NB4 (cell line): ENCODE measurements around the gene NREP.

Experiments
- MYC ChIP-seq: IDR thresholded peaks from 2 replicates; pipeline ENCODE4 v1.6.1; 2011; ENCODE audit warnings: low read depth, low read length
- POLR2A ChIP-seq: IDR thresholded peaks from 2 replicates; pipeline ENCODE4 v1.6.1; 2011; ENCODE audit warnings: mild to moderate bottlenecking; ENCODE audit not compliant: insufficient read length; ENCODE audit errors: extremely low read depth
- TF ChIP-seq, protein P1 (sequence below): IDR thresholded peaks from one replicate; pipeline ENCODE4 v1.5.1; 2012; ENCODE audit warnings: low read depth, low read length
- TF ChIP-seq, protein P2 (sequence below): IDR thresholded peaks from 2 replicates; pipeline ENCODE4 v1.6.1; 2011; ENCODE audit warnings: low read depth, low read length

DNA sequence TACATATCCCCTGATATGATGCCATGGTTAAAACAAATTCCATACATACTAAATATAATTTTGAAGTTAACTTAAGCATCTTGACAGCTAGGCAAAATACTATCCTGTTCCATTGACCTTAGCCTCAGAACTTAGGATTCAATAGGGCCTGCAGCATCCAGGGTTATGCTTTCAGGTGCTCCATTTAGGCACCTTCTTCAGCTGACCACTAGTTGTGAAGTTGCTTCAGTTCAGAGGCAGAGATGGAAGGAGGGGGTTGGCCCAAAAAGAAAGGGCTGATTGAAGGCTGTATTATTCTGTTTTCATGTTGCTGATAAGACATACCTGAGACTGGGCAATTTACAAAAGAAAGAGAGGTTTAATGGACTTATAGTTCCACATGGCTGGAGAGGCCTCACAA is 7.0 kb upstream of the NREP start:
- TF ChIP-seq, protein P1, sequence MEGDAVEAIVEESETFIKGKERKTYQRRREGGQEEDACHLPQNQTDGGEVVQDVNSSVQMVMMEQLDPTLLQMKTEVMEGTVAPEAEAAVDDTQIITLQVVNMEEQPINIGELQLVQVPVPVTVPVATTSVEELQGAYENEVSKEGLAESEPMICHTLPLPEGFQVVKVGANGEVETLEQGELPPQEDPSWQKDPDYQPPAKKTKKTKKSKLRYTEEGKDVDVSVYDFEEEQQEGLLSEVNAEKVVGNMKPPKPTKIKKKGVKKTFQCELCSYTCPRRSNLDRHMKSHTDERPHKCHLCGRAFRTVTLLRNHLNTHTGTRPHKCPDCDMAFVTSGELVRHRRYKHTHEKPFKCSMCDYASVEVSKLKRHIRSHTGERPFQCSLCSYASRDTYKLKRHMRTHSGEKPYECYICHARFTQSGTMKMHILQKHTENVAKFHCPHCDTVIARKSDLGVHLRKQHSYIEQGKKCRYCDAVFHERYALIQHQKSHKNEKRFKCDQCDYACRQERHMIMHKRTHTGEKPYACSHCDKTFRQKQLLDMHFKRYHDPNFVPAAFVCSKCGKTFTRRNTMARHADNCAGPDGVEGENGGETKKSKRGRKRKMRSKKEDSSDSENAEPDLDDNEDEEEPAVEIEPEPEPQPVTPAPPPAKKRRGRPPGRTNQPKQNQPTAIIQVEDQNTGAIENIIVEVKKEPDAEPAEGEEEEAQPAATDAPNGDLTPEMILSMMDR = no peak
- TF ChIP-seq POLR2A = no peak
- TF ChIP-seq, protein P2, sequence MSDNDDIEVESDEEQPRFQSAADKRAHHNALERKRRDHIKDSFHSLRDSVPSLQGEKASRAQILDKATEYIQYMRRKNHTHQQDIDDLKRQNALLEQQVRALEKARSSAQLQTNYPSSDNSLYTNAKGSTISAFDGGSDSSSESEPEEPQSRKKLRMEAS = no peak
- TF ChIP-seq MYC = no peak
